SKM-1 (cell line): Measurements from ENCODE around the gene SCN3B.
"Not testable (repeated sequence)": the region's sequence is repeated elsewhere in the genome, so short reads cannot be mapped to it uniquely, and the experiment has no call there.

Experiments
- DNase-seq: peaks from one replicate; lab custom pipeline; 2025; ENCODE audit not compliant: unreplicated experiment; lab: John Stamatoyannopoulos, UW

Gene SCN3B, protein sequence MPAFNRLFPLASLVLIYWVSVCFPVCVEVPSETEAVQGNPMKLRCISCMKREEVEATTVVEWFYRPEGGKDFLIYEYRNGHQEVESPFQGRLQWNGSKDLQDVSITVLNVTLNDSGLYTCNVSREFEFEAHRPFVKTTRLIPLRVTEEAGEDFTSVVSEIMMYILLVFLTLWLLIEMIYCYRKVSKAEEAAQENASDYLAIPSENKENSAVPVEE

DNA sequence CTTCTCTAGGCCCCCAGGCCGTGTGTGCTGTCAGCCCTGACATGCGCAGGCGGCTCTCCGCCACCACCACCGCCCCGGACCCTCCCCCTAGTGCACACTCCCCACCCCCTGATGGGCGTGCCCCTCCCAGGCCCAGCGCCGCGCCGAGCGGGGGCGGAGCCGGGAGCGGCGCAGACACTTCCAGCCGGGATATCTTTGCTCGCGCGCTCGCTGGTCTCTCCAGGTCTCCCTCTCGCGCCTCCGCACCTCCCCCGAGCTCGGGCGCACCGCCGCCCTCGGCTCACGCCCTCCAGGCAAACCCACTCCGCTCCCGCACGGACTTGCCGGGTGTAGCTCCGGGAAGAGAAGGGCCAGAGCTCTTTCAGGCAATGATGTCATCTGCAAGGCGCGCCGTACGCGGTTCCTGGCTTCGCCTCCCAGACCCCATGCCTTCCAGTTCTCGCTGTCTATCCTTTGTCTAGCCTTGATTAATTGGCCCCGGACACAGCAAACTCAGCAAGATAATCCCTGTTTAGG, at the start of gene SCN3B:
TSS of gene SCN3B (minus strand) at position 59 of the 516 bp plus-strand sequence. CDS start 823 bp downstream, outside the sequence.
- no peak for DNase-seq

DNA sequence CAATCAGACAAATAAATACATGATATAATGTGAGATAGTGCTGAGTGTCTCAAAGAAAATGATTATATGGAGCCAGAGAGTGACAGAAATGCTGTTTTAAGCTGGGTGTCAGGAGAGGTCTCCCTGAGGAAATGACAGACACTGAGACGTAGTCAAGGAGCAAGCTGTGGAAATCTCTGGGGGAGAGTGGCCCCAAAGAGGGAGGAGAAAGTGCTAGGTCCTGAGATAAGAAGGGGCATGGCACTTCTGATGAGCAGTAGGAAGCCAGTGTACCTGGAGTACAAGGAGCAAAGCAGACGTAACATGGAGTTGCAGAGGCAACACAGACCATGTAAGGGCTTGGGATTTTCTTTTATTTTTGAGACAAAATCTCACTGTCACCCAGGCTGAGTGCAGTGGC, 48.3 kb upstream of the SCN3B start:
- no peak for DNase-seq

DNA sequence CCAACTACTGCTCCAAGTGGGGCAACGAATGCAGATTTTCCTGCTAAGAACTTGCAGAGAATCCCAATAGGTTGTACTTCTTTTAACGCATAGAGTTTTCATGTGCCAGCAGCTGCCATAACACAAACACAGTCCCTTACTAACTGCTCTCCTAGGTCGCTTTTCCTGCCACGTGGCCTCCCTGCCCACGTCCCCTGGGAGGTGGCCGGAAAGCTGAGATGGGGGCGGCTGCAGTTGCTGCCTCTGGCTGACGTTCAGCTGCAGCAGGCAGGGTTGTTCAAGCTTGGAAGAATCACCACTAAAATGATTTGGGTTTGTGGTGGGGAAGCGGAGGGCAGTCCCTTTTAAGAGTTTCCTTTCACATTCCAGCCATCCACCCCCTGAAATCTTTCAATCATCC, 47.7 kb upstream of the SCN3B start:
- DNase-seq, result no peak

DNA sequence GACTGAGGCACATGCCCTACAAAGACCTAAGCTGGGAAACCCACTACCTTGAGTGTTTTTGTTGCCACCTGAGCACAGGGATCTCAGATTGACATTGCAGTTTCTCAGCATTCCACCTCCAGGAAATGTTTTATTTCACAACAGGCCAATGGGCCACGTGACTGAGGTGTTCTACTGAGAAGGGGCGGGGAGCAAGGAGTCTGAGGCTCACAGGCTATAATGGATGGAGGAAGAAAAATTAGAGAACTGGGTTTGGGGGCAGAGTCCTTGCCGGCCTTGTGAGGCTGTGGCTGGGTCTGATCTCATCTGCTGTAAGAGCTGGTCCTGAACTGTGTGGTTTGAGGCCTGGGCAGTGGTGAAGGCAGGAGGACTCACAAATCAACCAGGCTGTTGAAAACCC, 46.3 kb upstream of the SCN3B start:
- peak; percentile 27 for DNase-seq

DNA sequence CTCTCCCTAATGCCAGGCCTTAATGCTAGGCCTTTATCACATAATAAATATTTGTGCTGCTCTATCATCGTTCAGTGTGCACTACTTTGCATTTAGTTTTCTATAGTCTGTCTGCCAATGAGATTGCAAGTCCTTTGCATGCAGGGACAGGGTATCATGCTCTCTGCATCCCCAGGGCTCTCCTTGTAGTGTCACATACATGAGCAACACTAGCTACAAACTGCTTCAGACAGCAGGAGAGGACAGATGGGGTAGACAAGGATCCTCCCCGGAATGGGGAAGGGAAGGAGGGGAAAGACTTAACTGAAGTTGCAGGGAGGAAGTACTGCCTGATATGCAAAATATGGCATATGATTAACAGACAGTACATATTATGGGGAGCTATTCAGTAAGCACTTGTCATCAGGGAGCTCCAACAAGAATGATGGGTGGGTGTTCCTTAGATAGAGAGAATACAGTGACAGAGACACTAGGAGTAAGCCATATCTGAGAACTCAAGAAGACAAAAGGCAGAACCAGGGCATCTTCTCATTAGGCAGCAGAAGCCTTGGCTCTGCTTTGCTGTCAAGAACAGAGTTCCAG, 44.2 kb upstream of the SCN3B start:
- no peak for DNase-seq

DNA sequence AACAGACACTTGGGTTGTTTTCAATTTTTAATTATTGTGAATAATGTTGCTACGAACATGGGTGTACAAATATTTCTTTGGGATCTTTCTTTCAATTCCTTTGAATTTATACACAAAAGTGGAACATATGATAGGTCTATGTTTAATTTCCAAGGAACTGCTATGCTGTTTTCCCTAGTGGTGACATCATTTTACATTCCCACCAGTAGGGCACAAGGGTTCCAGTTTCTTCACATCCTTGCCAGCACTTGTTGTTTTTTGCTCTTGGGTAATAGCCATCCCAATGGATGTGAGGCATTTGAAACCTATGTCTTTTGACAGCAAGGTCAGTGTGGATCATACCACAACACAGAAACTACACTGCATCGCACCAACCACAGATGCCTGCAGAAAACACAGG, 41.8 kb upstream of the SCN3B start:
- no peak for DNase-seq

DNA sequence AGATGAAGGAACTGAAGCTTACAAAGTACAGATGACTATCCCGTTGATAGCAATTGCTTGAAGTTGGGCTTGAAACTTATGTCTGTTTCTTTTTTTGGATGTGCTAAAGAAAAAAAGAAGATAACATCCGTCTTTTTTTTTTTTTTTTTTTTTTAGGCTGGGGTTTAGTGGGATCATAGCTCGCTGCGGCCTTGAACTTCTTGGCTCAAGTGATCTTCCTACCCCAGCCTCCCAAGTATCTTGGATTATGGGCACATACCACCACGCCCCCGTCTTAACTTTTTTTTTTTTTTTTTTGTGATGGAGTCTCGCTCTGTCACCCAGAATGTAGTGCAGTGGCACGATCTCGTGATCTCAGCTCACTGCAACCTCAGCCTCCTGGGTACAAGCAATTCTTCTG, 40.8 kb upstream of the SCN3B start:
- no peak for DNase-seq

DNA sequence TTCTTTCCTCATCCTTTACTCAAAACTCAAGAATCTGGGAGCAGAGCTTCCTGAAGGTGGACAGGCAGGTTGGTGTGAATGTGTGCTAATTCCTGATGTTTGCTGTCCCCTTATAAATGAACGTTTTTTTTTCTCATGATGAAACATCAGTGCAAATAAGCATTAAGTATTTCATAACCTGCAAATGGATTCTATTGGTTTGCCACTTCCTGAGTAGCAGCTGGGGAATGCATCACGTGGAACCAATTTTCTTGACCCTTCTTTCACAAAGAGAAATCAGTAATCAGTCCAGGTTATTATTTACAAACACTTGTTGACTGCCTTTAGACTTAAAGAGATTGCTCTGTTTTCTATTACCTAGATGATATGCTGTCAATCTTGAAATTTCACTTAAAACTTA, 40.1 kb upstream of the SCN3B start:
- DNase-seq, result no peak

DNA sequence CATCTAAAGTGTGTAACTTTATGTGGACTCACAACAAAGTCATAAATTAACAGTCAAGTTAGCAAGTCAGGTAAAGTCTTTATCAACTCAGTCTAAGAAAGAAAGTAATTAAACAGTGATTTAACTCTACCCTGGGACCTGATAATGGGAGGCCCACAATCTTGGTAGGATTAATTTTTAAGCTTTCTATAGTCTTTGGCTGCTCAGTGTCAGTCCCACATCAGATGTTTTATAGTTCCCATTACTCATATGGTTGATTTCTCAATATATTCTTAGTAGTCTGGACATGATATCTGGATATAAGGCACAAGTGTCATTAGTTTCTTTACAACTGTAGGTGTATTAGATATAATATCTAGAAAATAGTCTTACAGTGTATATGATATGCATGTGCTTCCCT, 38.5 kb upstream of the SCN3B start:
- DNase-seq, result no peak

DNA sequence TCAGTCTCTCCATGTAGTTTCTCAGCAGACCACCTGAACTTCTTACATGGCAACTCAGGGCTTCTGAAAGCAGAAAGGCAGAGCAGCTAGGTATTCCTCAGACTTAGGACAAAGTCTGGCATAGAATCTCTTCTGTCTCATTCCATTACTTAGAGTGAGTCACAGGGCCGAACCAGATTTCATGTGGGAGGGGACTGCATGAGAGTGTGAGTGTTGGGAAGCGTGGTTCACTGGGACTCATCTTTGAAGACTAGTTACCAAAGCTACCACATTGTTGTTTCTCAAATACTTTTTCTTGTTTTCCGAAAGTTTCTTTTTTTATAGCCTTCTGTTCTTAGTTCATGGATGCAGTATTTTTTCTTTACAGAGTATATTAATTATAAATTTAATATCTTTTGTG, 36.1 kb upstream of the SCN3B start:
- DNase-seq, result no peak

DNA sequence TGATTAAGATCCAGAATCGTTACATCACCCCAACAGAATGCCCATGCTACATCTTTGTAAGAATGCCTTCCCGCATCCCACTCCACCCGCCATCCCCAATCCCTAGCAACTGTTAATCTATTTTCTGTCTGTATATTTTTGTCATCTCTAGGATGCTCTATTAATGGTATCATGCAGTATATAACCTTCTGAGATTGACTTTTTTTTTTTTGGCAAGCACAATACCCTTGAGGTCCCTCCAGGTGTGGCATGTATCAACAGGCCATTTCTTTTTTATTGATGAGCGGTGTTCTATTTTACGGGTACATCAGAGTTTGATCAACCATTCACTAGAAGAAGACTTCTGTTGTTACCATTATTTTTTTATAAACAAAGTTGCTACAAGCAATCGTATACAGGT, 30.2 kb upstream of the SCN3B start:
- no peak for DNase-seq

DNA sequence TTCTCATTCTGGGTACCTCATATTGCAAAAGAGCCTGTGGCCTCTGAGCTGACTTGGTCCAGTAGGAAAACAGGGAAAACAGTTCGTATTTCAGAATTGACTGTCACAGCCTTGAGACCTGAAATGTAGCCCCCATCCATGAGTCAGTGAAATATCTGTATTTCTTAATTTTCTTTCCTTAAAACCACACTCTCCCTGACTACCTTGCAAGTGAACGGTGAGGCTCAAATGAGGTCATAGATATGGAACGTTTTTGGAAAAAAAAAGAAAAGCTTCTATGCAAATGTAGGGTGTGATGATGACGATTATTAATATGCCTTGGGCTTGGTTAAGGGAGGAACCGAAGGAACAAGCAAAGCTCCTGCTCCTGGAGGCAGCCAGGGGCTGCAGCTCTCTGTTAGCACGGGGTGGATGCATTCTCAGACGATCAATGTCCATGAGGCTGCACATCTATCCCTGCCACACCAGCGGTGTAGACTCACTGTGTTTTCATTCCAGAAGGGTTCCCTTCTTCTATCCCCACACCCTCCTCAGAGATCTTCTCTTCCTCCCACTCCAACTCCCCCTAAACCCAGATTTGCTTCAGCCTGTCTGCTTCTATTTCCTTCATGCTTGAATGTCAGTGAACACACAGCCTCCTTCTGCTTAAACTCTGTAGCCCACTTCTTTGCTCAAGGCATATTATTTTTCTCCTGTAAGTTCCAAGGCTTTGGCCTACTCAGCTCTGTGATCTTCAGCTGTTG, 29.2 kb upstream of the SCN3B start:
- no peak for DNase-seq

DNA sequence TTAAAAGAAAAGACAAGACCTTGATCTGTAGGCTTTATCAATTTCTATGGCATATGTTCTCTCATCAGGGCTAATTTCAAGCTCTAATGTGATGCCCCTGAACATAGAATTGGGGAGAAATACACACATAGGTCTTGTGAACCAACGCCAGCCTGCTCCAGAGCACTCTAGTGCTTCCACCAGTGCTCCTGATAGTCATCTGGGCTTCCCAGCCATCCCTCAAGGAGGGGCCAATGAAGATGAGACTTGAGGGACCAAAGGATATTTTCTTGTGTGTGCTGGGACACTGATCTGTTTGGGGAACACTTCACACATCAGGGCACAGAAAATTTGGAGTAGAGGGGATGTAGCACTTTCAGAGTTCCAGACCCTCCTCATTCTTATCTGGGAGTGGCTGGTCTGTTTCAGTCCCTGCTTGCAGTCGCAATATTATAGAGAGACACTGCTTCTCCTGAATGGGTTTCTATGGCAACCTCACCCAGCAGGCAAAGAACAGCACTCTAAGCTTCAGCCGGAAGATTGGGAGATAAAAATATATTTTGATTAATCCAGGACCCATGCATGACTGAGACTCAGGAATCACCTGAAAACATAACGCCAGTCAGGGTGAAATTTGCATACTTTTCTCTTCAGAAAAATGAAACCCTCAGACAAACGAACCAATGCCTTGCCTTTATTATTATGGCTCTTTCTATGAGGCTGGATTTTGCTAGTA, 28.4 kb upstream of the SCN3B start:
- no peak for DNase-seq

DNA sequence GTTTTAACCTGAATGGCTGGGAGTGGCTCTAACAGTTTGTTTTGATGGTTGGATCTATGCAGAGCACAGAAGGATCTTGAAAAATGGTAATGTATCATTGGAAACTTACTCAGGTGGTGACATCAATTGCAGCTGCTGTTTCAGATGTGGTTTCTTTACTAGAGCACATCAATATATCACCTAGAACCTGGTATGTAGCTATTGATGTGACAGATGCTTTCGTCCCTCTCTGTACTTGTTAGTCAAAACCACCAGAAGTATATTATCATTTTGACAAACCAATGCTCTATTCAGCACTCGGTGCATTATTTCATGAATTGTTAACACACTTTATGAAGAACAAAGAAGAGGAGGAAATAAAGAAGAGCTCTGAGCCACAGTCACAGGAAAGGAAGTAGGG, 26.6 kb upstream of the SCN3B start:
- DNase-seq, result no peak

DNA sequence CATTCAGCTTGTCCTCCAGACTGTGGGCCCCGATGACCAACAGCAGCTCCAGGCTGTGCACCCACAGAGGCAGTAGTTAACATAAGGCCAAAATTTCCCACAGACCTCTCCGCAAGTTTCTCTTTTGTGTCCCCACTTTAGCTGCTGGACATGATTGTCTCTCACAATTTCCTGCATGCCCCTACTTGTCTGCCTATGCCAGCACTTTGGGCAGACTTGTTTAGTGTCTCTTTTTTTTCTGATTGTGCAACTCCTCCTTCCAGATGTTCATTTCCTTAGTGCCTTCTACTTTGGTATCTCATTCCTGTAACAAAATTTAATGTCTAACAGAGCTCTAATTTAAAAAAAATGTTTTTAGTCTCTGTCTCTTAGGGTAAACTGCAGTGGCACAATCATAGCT, 23.8 kb upstream of the SCN3B start:
- no peak for DNase-seq

DNA sequence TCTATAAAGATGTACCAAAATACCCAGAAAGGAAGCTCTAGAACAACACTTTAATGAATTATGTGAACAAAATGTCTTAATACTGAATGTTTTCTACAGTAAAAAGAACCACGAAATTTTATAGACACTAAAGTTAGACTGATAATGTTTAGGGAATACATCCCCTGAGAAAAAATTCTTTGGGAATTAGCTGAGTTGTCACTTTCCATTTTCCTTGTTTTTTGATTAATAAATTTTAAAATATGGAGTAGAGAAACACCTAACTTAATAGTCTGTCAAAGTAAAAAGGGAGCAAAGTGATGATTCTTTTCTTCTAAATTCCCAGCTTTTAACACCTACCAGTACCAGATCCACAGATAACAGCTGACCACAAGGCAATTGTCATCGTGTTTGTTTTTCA, 23.1 kb upstream of the SCN3B start:
- no peak for DNase-seq

DNA sequence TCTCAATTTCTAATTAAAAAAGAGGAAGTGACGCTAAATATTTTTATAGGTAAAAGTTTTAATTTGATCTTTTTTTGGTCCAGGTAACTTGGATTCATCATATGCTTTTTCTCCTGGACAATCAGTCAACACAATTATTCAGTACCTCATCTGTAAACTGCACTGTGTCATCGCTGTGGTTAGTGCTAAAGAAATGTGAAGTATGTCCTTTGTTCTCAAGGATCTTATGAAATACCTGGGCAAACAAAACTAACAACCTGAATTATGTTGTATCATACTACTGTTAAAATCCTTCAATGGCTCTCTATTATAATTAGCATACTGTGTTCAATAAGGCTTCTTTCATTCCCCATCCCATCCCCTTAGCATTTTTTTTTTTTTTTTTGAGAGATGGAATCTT, 19.9 kb upstream of the SCN3B start:
- DNase-seq, result no peak

DNA sequence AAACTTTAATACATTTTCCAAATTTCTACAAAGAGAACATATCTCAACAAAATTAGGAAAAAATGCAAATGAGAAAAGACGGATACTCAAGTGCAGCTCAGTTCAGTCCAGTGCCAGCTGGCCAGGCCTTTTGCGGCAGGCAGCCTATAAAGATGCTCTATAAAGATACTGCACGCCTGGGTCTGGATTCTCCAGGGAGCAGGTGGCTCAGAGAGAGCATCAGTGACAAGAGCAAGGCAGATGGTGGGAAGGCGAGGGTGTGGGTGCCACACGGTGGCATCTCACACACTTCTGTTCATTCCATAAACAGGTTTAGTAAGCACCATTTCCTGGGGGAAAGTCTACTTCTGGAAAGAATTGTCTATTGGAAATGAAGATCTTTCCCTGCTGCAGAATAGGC, 18.1 kb upstream of the SCN3B start:
- DNase-seq, result no peak

DNA sequence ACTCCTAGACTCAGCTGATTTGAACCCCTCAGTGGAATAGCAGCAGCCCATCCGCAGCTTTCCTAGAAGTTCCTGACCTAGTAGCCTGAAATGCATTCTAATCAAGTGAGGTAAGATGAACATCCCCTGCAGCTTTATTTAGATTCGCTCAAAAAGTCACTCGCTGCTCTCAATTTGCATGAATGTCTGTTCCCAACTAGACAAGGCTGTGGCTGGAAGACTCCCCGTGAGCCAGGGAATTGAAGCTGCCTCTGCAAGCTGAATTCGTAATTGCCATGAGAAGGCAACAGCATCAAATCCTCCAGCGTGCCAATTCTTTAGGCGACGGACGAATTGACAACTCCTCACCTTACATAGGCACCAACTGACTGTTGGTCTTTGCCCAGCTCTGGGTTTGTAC, 17.1 kb upstream of the SCN3B start:
- DNase-seq, result no peak

DNA sequence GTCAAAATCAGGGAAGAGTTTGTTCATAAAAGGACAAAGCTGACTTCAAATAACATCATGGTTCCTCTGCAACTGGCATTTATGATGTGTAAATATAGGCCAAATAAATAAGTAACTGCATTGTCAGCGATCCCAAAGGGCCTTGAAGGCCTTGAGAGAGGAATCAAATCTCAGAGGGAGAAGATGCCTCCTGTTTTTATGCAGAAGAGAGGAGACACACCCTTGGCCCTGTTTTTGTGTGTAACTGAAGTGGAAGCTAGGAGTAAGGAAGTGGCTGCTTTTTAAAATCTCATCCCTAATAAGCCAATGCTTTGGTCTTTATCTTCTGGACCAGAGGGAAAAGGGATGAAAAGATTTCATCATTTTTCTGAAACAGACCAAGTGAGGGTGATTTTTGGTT, 15.7 kb upstream of the SCN3B start:
- DNase-seq, result no peak

DNA sequence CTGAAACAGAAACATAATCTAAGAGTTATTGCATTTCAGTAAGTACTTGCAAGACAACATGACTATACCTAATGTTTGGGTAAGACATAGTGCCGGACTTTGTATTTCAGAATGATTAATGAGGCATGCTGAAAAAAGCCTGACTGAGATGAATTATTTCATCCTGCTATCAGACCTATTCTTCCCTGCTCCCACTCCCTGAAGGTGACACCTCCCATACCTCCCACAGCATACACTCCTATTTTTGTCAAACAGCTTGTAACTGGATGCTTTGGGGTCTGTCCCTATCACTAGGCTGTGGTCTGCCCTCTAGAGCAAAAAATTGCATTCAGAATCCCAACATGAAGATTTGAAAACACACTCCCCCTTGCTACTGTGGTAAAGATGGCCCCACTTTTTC, 10.9 kb upstream of the SCN3B start:
- DNase-seq, result no peak

DNA sequence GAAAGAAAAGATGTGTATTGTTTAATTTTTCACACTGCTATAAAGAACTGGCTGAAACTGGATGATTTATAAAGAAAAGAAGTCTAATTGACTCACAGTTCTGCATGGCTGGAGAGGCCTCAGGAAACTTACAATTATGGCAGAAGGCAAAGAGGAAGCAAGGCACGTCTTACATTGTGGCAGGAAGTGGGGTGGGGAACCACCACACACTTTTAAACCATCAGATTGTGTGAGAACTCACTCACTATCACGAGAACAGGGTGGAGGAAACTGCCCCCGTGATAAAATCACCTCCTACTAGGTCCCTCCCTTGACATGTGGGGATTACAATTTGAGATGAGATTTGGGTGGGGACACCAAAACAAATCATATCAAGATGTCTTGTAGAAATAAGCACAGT, 5.5 kb upstream of the SCN3B start:
- not testable (repeated sequence) for DNase-seq
